GM19452 (cell line): ENCODE results near the gene PCDHGB6.
A peak's percentile ranks its signal among the peaks of the same experiment; 100 is the strongest.
"Not testable (repeated sequence)": the region's sequence is repeated elsewhere in the genome, so short reads cannot be mapped to it uniquely, and the experiment has no call there.

Experiments used
- ATAC-seq: cut with Tn5 transposase; IDR thresholded peaks from one replicate; pipeline ENCODE4 v1.9.1; 2021; ENCODE audit not compliant: unreplicated experiment

Gene PCDHGB6

DNA sequence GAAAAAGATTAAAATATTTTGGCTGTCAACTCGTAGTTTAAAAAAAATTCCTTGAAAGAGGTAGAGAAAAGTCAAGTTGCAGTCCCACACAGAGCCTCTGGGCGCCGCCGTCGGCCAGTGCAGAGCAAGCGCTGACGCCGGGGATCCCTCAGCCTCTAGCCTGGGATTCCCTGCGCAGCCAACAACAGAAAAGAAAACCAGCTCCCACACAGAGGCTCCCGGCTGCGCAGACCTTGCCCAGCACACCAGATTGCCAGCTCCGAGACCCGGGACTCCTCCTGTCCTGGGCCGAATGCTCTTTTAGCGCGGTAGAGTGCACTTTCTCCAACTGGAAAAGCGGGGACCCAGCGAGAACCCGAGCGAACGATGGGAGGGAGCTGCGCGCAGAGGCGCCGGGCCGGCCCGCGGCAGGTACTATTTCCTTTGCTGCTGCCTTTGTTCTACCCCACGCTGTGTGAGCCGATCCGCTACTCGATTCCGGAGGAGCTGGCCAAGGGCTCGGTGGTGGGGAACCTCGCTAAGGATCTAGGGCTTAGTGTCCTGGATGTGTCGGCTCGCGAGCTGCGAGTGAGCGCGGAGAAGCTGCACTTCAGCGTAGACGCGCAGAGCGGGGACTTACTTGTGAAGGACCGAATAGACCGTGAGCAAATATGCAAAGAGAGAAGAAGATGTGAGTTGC, 9.8 kb downstream of the PCDHGB6 start, which contains the start of gene PCDHGB7:
PCDHGB7 (plus strand) TSS at position 184 of the 679 bp plus-strand sequence; CDS start at position 367, 183 bp downstream.
- ATAC-seq = peak; percentile 82

DNA sequence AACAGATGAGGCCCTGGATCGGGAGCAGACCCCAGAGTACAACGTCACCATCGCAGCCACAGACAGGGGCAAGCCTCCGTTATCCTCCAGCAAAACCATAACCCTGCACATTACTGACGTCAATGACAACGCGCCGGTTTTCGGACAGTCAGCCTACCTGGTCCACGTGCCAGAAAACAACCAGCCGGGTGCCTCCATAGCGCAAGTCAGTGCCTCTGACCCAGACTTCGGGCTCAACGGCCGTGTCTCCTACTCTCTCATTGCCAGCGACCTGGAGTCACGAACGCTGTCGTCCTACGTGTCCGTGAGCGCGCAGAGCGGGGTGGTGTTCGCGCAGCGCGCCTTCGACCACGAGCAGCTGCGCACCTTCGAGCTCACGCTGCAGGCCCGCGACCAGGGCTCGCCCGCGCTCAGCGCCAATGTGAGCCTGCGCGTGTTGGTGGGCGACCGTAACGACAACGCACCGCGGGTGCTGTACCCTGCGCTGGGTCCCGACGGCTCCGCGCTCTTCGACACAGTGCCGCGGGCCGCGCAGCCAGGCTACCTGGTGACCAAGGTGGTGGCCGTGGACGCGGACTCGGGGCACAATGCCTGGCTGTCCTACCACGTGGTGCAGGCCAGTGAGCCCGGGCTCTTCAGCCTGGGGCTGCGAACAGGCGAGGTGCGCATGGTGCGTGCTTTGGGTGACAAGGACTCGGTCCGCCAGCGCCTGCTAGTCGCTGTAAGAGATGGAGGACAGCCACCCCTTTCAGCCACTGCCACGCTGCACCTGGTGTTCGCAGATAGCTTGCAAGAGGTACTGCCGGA, 11.5 kb downstream of the PCDHGB6 start:
- ATAC-seq = no peak

DNA sequence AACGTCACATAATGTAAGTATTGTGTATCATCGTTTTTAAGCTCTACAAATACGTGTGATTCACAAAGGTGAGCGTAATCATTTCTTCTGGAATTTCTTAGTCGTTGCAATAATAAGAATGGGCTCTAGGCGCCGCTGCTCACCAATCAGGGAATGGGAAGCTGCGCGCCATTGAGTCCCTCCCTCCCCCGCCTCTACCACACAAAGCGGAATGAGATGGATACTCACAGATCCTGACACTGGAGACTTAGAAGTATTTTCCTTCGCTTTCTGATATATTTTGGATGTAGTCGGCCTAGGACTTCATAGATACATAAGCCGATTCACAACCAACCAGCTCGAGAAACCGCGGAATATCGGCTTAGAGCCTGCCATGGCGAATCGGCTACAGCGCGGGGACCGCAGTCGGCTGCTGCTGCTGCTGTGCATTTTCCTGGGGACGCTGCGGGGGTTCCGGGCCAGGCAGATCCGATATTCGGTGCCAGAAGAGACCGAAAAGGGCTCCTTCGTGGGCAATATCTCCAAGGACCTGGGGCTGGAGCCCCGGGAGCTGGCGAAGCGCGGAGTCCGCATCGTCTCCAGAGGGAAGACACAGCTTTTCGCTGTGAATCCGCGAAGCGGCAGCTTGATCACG, 13.2 kb downstream of the PCDHGB6 start, which contains the start of gene PCDHGA11:
PCDHGA11 (plus strand) TSS at position 197 of the 634 bp plus-strand sequence; CDS start at position 374, 177 bp downstream.
- peak; percentile 41 for ATAC-seq

DNA sequence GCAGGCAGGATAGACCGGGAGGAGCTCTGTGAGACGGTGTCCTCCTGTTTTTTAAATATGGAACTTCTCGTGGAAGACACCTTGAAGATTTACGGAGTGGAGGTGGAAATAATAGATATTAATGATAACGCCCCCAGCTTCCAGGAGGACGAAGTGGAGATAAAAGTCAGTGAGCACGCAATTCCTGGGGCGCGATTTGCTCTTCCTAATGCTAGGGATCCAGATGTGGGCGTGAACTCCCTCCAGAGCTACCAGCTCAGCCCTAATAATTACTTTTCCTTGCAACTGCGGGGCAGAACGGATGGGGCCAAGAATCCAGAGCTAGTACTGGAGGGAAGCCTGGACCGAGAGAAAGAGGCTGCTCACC, 13.7 kb downstream of the PCDHGB6 start:
- ATAC-seq = no peak

DNA sequence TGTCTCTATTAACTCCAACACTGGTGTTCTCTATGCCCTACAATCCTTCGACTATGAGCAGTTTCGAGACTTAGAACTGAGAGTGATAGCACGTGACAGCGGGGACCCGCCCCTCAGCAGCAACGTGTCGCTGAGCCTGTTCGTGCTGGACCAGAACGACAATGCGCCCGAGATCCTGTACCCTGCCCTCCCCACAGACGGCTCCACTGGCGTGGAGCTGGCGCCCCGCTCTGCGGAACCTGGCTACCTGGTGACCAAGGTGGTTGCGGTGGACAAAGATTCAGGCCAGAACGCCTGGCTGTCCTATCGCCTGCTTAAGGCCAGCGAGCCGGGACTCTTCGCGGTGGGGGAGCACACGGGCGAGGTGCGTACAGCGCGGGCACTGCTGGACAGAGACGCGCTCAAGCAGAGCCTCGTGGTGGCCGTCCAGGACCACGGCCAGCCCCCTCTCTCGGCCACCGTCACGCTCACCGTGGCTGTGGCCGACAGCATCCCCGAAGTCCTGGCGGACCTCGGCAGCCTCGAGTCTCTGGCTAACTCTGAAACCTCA, 15.0 kb downstream of the PCDHGB6 start:
- no peak for ATAC-seq

DNA sequence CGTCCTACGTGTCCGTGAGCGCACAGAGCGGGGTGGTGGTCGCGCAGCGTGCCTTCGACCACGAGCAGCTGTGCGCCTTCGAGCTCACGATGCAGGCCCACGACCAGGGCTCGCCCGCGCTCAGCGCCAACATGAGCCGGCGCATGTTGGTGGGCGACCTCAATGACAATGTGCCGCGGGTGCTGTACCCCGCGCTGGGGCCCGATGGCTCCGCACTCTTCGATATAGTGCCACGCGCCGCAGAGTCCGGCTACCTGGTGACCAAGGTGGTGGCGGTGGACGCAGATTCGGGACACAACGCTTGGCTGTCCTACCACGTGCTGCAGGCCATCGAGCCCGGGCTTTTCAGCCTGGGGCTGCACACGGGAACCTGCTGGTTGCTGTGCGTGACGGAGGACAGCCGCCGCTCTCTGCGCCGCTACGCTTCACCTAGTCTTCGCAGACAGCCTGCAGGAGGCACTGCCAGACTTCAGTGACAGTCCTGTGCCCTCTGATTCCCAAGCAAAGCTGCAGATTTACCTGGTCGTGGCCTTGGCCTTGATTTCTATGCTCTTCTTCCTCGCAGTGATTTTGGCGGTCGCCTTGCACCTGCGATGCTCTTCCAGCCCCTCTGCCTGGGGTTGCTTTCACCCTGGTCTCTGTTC, 20.1 kb downstream of the PCDHGB6 start:
- no peak for ATAC-seq

DNA sequence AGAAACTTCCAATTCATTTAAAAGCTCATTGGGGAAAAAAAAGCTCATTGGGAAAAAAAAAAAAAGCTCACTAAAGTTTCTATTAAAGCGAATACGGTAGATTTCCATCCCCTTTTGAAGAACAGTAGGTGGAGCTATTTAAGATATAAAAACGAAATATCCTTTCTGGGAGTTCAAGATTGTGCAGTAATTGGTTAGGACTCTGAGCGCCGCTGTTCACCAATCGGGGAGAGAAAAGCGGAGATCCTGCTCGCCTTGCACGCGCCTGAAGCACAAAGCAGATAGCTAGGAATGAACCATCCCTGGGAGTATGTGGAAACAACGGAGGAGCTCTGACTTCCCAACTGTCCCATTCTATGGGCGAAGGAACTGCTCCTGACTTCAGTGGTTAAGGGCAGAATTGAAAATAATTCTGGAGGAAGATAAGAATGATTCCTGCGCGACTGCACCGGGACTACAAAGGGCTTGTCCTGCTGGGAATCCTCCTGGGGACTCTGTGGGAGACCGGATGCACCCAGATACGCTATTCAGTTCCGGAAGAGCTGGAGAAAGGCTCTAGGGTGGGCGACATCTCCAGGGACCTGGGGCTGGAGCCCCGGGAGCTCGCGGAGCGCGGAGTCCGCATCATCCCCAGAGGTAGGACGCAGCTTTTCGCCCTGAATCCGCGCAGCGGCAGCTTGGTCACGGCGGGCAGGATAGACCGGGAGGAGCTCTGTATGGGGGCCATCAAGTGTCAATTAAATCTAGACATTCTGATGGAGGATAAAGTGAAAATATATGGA, 22.7 kb downstream of the PCDHGB6 start, which contains the start of gene PCDHGA12:
PCDHGA12 (plus strand) TSS at position 176 of the 782 bp plus-strand sequence; CDS start at position 429, 253 bp downstream.
- ATAC-seq = peak; percentile 84

DNA sequence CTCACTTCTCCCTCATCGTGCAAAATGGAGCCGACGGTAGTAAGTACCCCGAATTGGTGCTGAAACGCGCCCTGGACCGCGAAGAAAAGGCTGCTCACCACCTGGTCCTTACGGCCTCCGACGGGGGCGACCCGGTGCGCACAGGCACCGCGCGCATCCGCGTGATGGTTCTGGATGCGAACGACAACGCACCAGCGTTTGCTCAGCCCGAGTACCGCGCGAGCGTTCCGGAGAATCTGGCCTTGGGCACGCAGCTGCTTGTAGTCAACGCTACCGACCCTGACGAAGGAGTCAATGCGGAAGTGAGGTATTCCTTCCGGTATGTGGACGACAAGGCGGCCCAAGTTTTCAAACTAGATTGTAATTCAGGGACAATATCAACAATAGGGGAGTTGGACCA, 23.5 kb downstream of the PCDHGB6 start:
- no peak for ATAC-seq

DNA sequence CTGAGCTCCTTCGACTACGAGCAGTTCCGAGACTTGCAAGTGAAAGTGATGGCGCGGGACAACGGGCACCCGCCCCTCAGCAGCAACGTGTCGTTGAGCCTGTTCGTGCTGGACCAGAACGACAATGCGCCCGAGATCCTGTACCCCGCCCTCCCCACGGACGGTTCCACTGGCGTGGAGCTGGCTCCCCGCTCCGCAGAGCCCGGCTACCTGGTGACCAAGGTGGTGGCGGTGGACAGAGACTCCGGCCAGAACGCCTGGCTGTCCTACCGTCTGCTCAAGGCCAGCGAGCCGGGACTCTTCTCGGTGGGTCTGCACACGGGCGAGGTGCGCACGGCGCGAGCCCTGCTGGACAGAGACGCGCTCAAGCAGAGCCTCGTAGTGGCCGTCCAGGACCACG, 24.5 kb downstream of the PCDHGB6 start:
- ATAC-seq = not testable (repeated sequence)

DNA sequence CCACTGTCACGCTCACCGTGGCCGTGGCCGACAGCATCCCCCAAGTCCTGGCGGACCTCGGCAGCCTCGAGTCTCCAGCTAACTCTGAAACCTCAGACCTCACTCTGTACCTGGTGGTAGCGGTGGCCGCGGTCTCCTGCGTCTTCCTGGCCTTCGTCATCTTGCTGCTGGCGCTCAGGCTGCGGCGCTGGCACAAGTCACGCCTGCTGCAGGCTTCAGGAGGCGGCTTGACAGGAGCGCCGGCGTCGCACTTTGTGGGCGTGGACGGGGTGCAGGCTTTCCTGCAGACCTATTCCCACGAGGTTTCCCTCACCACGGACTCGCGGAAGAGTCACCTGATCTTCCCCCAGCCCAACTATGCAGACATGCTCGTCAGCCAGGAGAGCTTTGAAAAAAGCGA, 24.9 kb downstream of the PCDHGB6 start:
- not testable (repeated sequence) for ATAC-seq

DNA sequence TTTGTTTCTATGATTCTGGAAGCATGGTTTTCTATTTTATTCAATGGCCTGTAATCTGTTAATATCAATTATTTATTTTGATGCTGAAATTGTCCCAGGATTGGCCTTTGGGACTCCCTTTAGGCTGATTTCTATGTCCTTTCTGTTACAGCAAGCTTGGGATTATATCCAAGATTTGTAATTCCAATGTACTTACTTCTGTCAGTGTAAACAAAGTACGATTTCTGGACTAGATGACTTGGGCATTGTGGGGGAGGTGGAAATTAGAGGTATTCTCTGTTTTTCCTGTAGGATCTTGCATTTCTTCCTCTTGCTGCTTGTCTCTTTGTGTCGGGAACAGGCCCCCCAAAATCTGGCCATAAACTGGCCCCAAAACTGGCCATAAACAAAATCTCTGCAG, 26.2 kb downstream of the PCDHGB6 start:
- ATAC-seq = no peak

DNA sequence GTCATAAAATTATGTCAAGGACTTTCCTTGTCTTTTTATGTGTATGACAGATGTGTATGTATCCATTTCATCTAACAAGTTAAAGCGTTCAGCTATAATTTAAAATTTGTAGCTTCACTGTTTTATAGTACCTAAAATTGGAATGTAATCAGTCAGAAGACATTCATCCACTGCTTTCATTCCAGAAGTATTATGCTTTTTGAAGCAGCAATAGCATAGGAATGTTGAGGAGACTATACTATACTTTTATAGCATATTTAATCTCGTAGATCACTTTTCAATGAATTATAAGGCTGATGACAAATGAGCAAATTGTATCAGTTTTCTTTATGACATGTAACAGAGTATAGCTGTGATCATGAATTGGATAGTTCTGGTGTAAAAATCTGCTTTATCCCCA, 29.4 kb downstream of the PCDHGB6 start:
- ATAC-seq = no peak

DNA sequence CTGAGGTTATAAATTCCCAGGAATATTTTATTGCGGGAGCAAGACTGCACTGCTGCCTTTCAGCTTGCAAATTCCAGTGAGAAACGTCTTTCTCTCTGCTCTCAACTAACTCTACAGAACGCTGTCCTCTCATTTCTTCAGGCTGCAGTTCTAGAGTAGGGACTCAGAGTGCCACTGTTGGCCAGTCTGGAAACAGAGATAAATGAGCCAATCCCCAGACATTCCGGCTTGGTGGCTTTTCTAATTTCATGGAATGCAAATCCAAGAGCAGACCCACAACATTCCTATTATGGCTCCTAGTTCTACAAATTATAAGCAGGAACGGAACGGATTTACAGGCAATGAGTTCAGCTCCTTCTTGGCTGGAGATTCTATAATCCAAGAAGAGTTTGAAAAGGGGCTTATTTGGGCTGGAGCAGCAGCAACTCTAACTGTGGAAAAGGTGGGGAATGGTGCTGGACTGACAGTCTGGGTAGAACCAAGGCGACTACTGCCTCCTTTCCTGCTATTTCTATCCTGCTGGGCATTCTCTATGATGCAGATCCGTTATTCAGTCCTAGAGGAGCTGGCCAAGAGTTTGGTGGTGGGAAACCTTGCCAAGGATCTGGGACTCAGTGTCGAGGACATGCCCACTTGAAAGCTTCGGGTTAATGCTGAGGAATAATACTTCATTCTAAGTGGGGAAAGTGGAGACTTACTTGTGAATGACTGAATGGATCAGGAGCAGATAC, 31.8 kb downstream of the PCDHGB6 start:
- ATAC-seq = no peak

DNA sequence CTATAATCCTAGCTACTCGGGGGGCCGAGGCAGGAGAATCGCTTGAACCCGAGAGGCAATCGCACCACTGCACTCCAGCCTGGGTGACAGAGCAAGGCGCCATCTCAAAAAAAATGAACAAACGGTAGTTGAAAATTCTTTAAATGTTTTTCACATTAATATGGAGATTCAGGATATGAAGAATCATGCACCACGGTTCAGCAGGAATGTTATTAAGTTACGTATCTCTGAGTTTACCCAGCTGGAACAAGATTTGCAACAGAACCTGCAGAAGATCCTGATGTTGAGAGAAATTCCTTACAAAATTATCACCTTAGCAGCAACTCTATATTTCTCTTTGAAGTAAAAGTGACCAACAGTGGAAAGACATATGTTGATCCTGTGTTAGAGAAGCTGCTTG, 32.5 kb downstream of the PCDHGB6 start:
- ATAC-seq = no peak

DNA sequence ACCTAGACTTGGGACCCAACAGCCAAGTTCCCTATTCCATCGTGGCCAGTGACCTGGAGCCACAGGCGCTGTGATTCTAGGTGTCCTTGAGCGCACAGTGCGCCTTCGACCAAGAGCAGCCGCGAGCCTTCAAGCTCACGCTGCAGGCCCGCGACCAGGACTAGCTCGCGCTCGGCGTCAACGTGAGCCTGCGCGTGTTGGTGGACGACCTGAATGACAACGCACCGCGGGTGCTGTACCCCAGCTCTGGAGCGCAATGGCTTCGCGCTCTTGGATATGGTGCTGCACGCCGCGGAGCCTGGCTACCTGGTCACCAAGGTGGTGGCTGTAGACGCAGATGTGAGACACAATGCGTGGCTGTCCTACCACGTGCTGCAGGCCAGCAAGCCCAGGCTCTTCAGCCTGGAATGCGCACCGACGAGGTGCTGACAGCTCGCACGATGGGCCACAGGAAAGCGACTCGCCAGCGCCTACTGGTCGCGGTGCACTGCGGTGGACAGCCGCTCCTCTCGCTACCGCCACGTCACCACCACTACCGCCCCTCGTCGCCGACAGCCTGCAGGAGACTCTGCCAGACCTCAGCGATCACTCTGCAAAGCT, 33.9 kb downstream of the PCDHGB6 start:
- ATAC-seq = no peak
